T-helper 2 cell treated with Interferon-gamma antibody and Interleukin-4, amounts not matched to agents 5 μg/mL and 100 μg/mL, for 36 hours (primary cell): ENCODE data around the gene CRHR1.

Source experiments
- DNase-seq: peaks from one replicate; pipeline ENCODE4 v3.0.0; 2021; ENCODE audit warnings: low spot score
- H3K27ac Mint-ChIP-seq: one replicate; pipeline ENCODE4 v1.8.0; 2021; ENCODE audit warnings: mild to moderate bottlenecking, mixed read lengths
- H3K27me3 Mint-ChIP-seq: one replicate; pipeline ENCODE4 v1.8.0; 2021; ENCODE audit warnings: low read depth, mixed read lengths
- H3K36me3 Mint-ChIP-seq: one replicate; pipeline ENCODE4 v1.8.0; 2021; ENCODE audit warnings: low read depth, mixed read lengths
- H3K4me1 Mint-ChIP-seq: one replicate; pipeline ENCODE4 v1.8.0; 2021; ENCODE audit warnings: low read depth, mixed read lengths
- H3K4me3 Mint-ChIP-seq: one replicate; pipeline ENCODE4 v1.8.0; 2022; ENCODE audit warnings: mild to moderate bottlenecking, moderate library complexity, mixed read lengths
- H3K9me3 Mint-ChIP-seq: one replicate; pipeline ENCODE4 v1.8.0; 2021; ENCODE audit warnings: mixed read lengths

Gene CRHR1

DNA sequence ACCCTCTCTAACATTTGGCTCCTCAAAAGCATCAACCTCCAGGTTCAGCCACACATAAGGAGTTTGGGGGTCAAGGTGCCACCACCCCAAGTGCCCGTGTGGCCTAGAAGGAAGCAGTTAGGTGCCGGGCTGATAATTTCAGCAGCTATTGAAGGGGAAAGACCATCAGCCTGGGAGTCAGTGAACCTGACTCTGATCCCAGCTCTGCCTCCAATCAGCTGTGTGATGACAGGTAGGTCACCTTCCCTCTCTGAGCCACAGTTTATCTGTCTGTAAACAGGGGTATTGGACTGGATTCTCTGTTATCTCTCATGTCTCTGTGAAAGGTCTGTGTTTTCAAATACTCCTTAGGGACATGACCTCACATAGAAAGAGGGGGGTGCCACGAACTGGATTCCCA is 3.9 kb downstream of the CRHR1 start:
- no peaks in the 10 kb centered on the region for H3K9me3 Mint-ChIP-seq
- H3K4me3 Mint-ChIP-seq: no peak overlapping the region
- no peak overlapping the region for H3K27ac Mint-ChIP-seq
- no peak for DNase-seq
- H3K4me1 Mint-ChIP-seq: peaks cover 2% of the 10 kb centered on the region
- peaks cover 62% of the 10 kb centered on the region for H3K27me3 Mint-ChIP-seq
- H3K36me3 Mint-ChIP-seq: no peaks in the 10 kb centered on the region

GRCh38 chr17:45789874-45790273 is 5.8 kb downstream of the CRHR1 start:
- Mint-ChIP-seq H3K4me1 (no peaks in the 10 kb centered on the region), H3K27ac (no peak overlapping the region), H3K9me3 (no peaks in the 10 kb centered on the region), H3K27me3 (peaks cover 55% of the 10 kb centered on the region), H3K4me3 (no peak overlapping the region), H3K36me3 (no peaks in the 10 kb centered on the region)
- no peak for DNase-seq

DNA sequence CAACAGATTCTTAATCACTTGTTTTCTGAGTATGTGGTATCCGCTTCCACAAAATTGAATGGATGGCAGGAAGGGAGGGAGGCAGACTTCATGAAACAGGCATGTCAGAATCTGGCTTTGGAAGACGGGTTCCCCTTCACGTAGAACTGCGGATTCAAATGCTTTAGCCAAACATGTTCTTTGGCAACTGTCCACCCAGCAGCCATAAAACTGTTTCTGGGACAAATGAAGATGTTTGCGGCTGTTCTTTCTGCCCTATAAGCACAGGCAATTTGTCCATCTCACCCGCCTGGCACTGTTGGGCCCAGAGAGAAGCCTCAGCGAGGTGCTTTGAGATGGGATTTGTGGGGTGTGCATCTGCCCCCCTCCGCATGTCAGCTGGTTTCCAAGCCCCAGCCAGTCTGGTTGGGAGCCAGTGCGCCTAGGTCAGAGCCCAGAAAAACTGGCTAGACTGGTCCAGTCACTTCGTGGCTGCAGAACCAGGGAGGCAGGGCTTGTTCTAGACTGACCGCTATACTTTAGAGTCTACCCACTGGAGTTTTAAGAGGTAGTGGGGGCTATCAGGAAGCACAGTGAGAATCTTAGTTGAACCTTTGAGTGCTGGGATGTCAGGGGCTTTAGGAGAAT is 6.3 kb downstream of the CRHR1 start:
- no peak for DNase-seq
- Mint-ChIP-seq H3K27ac (no peak overlapping the region), H3K36me3 (no peaks in the 10 kb centered on the region), H3K9me3 (no peaks in the 10 kb centered on the region), H3K27me3 (peaks cover 54% of the 10 kb centered on the region), H3K4me3 (no peak overlapping the region), H3K4me1 (no peaks in the 10 kb centered on the region)

DNA sequence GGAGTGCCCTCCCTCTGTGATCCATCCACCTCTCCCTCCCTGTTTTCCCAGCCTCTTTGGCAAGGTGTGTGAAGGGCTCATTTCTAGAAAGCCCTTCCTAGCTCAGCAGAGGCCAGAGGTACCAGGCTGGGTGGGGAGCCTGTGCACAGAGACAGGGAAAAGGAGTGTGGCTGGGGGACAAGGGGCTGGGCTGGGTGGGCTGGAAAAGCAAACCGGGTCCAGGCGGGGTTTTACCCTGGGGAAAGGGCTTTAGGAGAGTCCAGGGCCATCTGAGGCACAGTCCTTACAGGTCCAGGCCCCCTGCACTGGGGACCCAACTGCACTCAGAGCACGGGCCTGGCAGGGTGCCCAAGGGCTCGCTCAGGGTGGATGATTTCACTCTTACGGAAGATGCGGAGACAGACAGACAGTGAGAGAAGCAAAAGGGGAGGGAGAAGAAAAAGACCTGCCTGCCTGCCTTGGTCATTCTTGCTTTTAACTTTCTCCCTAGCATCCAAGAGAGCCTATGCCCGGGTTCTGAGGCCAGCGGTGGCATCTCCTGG is 7.0 kb downstream of the CRHR1 start:
- Mint-ChIP-seq H3K36me3 (no peaks in the 10 kb centered on the region), H3K27me3 (peaks cover 47% of the 10 kb centered on the region), H3K9me3 (no peaks in the 10 kb centered on the region), H3K27ac (no peak overlapping the region), H3K4me1 (no peaks in the 10 kb centered on the region), H3K4me3 (no peak overlapping the region)
- no peak for DNase-seq

DNA sequence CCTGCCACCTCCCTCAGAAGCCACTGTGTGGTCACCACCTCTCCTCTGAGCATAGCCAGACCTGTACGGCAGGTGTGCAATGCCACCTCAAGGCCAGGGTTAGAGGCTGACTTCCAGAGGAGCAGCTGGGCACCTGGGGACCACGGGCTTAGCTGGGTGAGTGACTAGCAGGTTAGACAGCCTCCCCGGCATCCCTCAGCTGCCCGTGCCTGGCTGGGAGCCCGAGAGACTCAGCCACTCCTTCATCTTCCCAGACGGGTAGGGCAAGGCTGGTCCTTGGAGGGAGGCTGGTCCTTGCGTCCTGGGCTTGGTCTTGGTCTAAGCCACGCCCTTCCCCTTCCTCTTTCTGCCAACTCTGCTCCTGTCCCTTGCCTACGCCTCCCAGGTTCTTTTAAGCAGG is 7.8 kb downstream of the CRHR1 start:
- DNase-seq: no peak
- Mint-ChIP-seq H3K27ac (no peak overlapping the region), H3K27me3 (peaks cover 44% of the 10 kb centered on the region), H3K9me3 (no peaks in the 10 kb centered on the region), H3K36me3 (no peaks in the 10 kb centered on the region), H3K4me3 (no peak overlapping the region), H3K4me1 (no peaks in the 10 kb centered on the region)

- no peak for DNase-seq
- Mint-ChIP-seq H3K36me3 (no peaks in the 10 kb centered on the region), H3K27me3 (peaks cover 39% of the 10 kb centered on the region), H3K4me3 (no peak overlapping the region), H3K27ac (no peak overlapping the region), H3K4me1 (no peaks in the 10 kb centered on the region), H3K9me3 (no peaks in the 10 kb centered on the region)
These were observed 8.3 kb downstream of the CRHR1 start for GRCh38 chr17:45792437-45792836.

DNA sequence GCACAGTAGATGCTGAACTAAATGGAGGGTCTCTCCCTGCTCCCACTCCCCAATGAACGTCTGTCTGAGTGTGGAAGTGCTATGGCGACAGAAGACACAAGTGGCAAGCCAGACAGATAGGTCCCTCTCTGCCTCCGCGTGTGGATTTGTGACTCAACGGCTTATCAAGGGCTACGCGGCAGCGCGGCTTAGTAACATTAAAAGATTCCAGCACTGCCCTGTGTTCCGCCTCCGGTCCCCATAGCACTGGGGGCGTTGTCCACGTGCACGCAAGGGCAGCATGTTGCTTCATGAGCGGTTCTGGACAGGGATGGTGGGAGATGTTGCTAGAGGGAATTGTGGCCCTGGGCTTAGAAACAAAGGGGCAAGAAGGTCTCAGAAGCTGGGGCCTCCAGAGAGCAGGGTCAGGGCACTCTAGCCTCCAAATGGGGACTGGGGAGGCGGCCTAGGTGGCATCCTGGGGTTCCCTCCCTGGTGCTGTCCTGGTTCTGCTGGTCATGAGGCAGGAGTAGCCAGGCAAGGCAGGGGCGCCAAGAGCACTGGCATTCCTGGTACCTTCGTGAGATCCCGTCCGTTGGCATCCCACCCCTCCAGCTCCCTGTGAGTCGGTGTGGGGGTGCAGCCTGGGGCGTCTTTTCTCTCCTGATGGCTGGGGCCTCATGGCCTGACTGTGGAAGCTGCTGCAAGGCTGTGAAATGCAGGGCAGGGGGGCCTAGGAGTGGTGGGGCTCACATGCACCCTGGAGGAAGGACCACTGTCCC is 9.1 kb downstream of the CRHR1 start:
- H3K4me3 Mint-ChIP-seq: no peak overlapping the region
- no peaks in the 10 kb centered on the region for H3K4me1 Mint-ChIP-seq
- DNase-seq: no peak
- peaks cover 34% of the 10 kb centered on the region for H3K27me3 Mint-ChIP-seq
- H3K9me3 Mint-ChIP-seq: no peaks in the 10 kb centered on the region
- H3K36me3 Mint-ChIP-seq: no peaks in the 10 kb centered on the region
- H3K27ac Mint-ChIP-seq: no peak overlapping the region

- Mint-ChIP-seq H3K4me1 (no peaks in the 10 kb centered on the region), H3K36me3 (no peaks in the 10 kb centered on the region), H3K27me3 (peaks cover 26% of the 10 kb centered on the region), H3K9me3 (no peaks in the 10 kb centered on the region), H3K4me3 (no peak overlapping the region), H3K27ac (no peak overlapping the region)
- DNase-seq: no peak
These were observed 9.9 kb downstream of the CRHR1 start for GRCh38 chr17:45793999-45794540.

GRCh38 chr17:45794840-45795239 is 10.7 kb downstream of the CRHR1 start:
- H3K4me1 Mint-ChIP-seq: no peaks in the 10 kb centered on the region
- no peaks in the 10 kb centered on the region for H3K36me3 Mint-ChIP-seq
- no peak overlapping the region for H3K4me3 Mint-ChIP-seq
- H3K27me3 Mint-ChIP-seq: peaks cover 27% of the 10 kb centered on the region
- no peaks in the 10 kb centered on the region for H3K9me3 Mint-ChIP-seq
- no peak overlapping the region for H3K27ac Mint-ChIP-seq
- DNase-seq: no peak

GRCh38 chr17:45800816-45801215 is 16.7 kb downstream of the CRHR1 start:
- Mint-ChIP-seq H3K27me3 (peaks cover 14% of the 10 kb centered on the region), H3K4me3 (no peak overlapping the region), H3K4me1 (no peaks in the 10 kb centered on the region), H3K9me3 (no peaks in the 10 kb centered on the region), H3K36me3 (no peaks in the 10 kb centered on the region), H3K27ac (no peak overlapping the region)
- DNase-seq: no peak

GRCh38 chr17:45801421-45801820 is 17.3 kb downstream of the CRHR1 start:
- Mint-ChIP-seq H3K27ac (no peak overlapping the region), H3K9me3 (no peaks in the 10 kb centered on the region), H3K4me1 (no peaks in the 10 kb centered on the region), H3K27me3 (peaks cover 13% of the 10 kb centered on the region), H3K36me3 (no peaks in the 10 kb centered on the region), H3K4me3 (no peak overlapping the region)
- no peak for DNase-seq

GRCh38 chr17:45808845-45809244 is 24.7 kb downstream of the CRHR1 start:
- DNase-seq: no peak
- Mint-ChIP-seq H3K4me1 (no peaks in the 10 kb centered on the region), H3K4me3 (no peak overlapping the region), H3K27me3 (peaks cover 3% of the 10 kb centered on the region), H3K9me3 (no peaks in the 10 kb centered on the region), H3K36me3 (no peaks in the 10 kb centered on the region), H3K27ac (no peak overlapping the region)

DNA sequence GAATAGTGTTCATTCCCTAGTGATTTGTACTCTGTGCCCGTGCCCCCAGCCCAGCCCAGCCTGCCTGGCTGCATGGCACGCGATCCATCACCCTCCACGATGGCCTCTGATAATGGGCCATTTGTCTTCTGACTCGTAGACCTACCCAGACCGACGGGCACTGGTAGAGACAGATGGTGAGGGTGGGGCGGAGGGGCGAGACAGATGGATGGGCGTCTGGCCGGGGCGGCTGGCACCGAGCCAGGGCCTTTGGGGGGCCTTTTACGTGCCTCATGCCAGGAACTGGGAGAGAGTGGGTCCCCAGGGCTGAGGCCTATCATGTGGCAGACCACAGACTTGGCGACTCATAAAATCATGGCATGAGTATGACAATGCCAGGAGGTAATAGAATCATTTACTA is 25.4 kb downstream of the CRHR1 start:
- no peak overlapping the region for H3K4me3 Mint-ChIP-seq
- no peak overlapping the region for H3K27ac Mint-ChIP-seq
- H3K27me3 Mint-ChIP-seq: peaks cover 3% of the 10 kb centered on the region
- no peaks in the 10 kb centered on the region for H3K9me3 Mint-ChIP-seq
- DNase-seq: no peak
- H3K36me3 Mint-ChIP-seq: no peaks in the 10 kb centered on the region
- no peaks in the 10 kb centered on the region for H3K4me1 Mint-ChIP-seq

DNA sequence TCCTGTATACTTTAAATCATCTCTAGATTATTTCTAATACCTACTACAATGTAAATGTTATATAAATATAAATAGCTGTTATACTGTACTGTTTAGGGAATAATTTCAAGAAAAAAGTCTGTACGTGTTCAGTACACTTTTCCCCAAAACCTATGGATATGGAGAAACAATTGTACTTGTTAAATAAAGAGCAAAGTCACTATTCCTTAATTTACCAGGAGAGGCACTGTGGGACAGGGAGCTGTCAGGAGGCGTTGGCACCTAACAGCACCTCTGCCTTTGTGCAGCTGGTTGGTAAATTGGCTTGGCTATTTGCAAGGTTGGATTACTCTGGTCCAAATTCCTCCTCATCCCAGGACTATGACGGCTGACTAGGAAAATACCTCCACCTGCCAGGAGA is 28.0 kb downstream of the CRHR1 start:
- DNase-seq: no peak
- H3K4me1 Mint-ChIP-seq: no peaks in the 10 kb centered on the region
- H3K27me3 Mint-ChIP-seq: peaks cover 3% of the 10 kb centered on the region
- no peaks in the 10 kb centered on the region for H3K36me3 Mint-ChIP-seq
- no peak overlapping the region for H3K4me3 Mint-ChIP-seq
- H3K27ac Mint-ChIP-seq: no peak overlapping the region
- no peaks in the 10 kb centered on the region for H3K9me3 Mint-ChIP-seq
